Hematopoietic multipotent progenitor cell treated with erythropoietin and hydrocortisone succinate and interleukin-3 and kit ligand, for 4 days (in vitro differentiated cells): ENCODE data around the gene SV2C.
"Not testable (repeated sequence)": the region's sequence is repeated elsewhere in the genome, so short reads cannot be mapped to it uniquely, and the experiment has no call there.

Source experiments
- DNase-seq: peaks from one replicate; pipeline ENCODE4 v3.0.0-alpha.2; 2015

SV2C gene

DNA sequence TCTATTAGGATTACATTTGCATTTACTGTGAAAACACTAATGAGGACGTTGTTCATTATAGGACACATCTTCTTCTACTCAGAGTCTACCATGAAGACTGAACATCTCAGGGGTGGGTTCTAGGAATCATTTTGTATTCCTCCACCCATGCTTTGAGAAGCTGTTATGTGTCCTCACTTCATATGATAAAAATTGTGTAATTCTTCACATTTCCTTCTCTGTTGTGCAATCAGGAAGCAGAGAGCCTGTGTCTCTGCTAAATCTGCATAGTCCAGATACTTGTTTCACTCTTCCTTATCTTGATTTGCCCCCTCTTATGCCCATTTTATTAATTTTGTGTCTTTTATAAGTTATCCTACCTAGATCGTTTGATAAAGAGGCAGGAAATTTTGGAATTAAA, 222.1 kb downstream of the SV2C start:
- DNase-seq: peak; percentile 83

DNA sequence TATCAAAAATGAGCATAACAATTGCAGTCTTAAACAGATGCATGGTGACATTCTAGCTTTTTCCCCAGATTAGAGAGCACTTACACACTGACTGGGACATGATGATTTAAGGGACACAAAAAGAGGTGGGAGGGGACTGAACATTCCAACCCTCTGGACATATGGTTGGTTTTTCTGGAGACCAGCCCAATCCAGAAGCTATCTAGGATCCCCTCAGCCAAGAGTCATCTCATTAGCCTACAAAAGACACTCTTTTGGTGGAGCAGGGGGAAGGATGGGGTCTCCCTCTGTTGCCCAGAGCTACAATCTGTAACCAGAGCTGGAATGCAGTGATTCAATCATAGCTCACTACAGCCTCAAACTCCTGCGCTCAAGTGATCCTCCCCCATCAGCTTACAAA, 222.6 kb downstream of the SV2C start:
- DNase-seq: no peak

DNA sequence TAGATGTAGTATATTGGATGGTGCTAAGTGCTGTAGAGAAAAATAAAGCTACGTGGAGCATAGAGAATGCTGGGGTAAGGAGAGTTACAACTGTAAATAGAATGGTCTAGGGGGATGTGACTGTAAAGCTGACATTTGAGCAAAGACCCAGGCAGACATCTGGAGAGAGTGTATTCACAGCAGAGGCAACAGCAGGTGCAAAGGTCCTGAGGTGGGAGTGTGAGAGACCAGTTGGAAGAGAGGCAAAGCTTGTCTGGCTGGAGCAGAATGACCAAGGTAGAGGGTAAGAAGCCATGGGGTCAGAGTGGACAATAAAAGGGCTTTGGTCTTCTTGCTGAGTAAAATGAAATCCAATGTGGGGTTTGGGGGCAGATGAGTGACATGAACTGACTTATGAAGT, 227.0 kb downstream of the SV2C start:
- DNase-seq: no peak

DNA sequence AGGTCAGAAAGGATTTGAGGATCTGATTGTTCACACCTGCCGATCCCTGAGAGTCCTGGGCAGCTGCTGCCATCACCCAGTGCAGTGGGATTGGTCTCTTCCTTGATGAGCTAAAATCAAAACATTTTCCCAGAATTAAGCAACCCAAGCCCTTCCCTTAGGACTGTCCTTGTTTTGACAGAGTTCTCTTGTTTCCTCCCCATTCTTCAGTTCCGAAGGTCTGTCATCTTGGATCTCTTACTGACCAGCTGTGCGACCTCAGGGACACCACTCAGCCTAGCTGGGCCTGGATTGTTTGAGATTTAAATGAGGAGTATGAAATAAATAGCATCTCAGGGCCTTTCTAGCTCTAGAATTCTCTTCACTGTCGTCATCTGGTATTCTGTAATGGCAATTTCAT, 229.6 kb downstream of the SV2C start:
- DNase-seq: no peak

DNA sequence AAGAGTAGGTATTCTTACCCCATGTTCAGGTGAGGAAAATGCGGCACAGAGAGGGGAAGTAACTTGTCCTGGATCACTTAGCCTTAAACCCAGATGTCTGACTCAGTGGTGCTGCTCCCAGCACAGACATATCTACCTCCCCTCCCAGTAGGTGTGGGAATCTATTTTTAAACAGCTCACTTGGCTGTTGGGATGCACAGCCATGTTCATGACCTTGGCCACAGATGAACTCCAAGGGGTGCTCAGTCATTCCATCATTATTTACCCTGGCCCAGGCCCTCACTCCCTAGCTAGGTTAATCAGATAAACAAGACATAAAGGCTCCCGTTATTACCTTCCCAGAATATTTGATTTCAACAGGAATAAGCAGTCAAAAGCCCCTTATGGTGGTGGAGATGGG, 231.5 kb downstream of the SV2C start:
- no peak for DNase-seq

DNA sequence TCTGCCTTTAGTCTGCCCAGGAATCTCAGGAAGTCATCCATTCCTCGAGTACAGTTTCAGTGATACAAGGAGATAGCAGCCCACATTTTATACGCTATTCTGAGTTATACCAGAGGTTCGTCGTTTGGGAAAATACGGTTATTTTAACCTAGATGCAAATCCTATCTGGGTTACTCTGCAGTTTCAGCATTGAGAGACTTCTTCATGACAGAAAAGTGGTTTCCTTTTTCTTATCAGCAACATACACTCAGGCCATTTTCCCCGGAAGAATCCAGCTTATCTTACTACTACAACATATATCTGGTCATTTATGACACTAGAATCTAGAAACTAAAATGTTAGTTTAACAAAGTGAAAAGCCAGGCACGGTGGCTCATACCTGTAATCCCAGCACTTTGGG, 236.5 kb downstream of the SV2C start:
- DNase-seq: peak; percentile 96

DNA sequence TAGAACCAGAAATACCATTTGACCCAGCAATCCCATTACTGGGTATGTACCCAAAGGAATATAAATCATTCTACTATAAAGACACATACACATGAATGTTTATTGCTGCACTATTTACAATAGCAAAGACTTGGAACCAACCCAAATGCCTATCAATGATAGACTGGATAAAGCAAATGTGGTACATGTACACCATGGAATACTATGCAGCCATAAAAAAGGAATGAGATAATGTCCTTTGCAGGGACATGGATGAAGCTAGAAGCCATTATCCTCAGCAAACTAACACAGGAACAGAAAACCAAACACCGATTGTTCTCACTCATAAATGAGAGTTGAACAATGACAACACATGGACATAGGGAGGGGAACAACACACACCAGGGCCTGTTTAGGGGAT, 240.3 kb downstream of the SV2C start:
- DNase-seq: not testable (repeated sequence)

DNA sequence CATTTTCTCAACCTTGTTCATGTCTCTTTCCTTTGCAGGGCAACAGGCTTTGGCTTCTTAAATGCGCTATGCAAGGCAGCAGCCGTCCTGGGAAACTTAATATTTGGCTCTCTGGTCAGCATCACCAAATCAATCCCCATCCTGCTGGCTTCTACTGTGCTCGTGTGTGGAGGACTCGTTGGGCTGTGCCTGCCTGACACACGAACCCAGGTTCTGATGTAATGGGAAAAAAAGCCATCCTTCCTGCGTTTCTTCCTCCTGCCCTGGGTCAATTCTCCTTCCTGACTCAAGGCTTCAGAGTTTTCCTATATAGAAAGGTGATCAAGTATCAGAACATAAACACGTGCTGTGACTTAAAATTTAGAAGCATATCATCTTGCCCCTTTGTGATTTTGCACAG, 242.1 kb downstream of the SV2C start:
- DNase-seq: no peak

DNA sequence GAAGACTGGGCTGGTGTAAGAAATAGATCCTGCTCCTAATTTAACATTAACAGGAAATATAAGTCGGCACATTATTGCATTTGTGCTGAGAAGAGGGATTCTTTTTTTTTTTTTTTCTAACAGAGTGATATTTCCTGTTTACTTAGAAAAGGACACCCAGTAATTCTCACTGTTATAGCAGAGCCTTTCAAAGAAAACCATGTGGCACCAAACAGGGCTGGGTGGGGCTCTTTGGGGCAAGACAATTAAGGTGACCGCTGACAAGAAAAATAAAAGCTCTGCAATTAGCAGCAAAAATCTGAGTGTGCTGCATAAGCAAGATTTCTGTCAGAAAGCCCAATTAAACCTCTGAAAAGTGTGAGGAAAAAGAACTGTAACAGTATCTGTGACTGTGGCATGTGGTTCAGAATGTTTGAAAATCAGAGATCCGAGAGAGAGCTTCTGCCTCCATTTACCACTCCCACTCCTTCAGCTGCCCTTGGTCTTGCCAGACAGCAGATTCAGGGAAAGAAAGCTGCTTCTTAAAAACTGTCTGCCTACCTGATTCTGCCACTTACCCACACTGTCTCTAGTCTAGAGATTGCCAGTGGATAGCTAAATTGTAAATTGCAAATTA, 242.8 kb downstream of the SV2C start:
- DNase-seq: peak; percentile 47

DNA sequence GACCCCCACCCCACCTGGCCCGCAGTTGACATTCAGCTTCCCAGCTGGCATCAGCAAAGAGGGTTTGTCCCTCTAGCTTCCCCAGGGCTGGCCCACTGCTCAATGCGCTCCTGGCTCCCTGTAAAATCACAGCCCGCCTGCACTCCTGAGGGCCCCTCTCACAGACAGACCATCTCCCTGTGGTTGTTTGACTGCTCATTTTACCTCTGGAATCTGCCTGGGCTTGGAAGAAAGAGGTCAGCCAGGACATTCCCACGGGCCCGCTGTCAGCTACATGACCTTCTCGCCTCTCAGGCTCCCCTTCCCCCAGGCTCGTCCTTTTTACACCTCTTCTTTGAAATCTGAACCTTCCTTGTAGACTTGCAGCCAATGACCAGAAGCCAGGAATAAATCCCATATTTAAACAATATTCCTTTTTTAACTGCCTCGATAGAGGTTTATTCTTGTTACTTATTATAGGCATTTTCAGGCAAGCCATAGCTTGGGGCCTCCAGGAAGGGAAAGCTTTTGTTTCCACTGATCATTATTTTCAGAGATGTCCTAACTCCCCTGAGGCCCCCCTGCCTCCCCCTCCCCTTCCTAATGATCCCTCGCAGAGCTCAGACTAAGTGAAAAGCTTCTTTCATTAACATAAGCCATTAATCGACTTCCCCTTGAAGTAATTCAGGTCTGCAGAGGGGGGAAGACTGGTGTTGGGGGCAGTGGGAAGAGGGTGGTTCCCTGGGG, 243.6 kb downstream of the SV2C start:
- no peak for DNase-seq

DNA sequence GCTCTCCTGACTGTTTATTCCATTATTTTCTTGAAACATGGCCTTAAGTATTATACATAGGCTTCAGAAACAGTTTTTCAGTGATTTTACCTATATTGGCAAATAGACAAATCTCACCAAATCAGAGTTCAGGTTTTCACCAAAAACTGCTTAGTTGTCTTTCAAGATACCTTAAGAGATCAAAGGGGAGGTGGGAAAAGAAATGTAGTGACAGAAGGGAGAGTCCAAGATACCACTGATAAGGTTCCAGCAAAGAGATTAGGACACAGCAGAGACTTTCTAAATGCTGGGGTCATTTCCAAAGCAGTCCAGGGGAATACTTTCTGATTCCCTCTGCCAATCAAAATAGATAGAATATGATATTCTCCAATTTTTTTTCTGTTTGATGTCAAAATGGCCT, 246.2 kb downstream of the SV2C start:
- no peak for DNase-seq

DNA sequence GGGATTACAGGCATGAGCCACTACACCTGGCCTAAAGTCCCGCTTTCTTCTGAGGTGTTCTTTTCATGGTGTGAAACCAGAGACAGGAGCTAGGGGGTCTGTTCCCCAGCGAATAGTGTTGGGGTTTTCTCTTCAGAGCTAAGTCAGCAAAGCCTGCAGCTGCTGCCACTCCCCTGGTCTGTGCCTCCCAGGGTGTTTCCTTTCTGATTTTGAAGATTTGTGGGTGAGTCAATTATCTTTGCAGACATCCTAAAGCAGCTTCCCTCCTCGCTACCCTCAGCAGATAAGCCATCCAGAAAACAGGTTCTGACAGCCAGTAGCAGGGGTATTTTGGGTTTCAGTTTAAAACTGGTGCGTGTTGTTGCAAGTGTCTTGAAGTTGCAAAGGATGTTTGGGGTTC, 247.9 kb downstream of the SV2C start:
- peak; percentile 93 for DNase-seq

DNA sequence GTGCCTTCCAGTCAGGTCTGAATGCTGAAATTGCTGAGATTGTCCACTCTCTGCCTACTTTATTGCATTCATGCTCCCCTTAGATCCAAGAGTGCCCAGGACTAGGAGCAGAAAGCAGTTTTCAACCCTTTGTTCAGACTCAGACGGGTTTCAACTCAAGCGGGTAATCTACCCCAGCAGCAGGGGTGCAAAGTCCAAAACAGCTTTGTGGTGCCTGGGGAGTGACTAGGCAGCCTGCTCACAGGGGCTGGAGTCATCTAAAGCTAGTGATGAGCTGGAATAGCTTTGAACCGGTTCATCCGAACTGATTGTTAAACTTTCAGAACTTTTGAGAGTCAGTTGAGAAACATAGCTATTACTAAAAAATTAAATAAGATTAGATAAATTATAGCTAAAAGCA, 248.9 kb downstream of the SV2C start:
- no peak for DNase-seq

DNA sequence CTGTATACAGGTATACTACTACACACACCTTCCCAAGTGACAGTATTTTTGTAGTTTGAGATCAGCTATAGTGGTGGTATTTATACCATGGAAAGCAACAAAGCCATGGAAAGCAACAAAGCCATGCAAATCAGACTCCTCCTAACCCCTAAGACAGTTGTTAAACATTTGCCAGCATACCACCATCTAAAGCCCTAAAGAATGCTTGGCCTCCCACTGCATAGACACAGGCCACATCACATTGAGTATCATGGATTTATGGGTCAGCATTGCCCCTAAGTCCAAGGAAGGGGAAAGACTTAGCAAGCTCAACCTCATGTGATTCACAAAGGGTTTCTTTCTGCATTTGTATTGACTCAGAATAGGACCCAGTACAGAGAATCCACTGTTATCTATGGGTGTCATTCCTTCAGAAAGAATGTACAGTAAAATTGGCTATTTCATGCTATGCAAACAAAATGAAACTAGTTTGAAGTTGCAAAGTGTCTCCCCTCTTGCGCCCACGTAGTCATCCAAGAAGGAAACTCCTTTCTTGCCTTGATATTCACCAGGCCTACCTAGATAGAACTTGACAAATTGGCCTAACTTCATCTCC, 249.5 kb downstream of the SV2C start:
- DNase-seq: no peak

DNA sequence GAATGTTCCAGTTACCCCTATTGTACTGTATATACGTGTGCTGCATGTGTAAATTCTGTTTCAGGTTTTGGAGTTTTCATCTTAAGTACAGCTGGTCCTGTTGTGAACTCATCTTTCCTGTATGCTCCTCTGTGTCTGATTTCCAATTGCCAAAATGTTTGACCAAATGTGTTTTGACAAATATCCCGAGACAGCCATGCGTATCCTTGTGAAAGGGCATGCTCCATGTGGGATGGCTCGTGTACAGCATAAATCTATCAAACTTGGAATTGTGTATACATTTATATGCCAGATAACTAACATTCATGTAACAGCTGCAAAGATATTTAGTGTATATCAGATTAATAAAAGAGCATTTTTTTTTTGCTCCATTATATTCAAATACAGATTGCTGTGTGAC, 250.4 kb downstream of the SV2C start:
- DNase-seq: no peak

DNA sequence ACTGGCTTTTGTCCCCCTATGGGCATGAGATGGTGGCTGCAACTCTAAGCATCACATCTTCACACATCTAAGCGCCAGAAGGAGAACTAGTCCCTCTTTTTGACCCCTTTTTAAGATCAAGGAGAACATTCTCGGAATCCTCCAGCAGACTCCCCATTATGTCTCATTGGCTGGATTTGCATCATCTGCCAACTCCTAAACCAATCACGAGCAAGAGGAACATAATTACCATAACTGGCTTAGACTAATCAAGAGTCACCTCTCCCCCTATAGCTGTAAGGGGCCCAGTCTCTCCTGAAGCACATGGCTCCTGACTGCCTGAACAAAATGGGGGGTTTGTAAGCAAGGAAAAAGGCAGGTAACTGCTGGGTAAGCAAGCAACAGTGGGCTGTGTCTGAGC, 251.4 kb downstream of the SV2C start:
- DNase-seq: no peak

DNA sequence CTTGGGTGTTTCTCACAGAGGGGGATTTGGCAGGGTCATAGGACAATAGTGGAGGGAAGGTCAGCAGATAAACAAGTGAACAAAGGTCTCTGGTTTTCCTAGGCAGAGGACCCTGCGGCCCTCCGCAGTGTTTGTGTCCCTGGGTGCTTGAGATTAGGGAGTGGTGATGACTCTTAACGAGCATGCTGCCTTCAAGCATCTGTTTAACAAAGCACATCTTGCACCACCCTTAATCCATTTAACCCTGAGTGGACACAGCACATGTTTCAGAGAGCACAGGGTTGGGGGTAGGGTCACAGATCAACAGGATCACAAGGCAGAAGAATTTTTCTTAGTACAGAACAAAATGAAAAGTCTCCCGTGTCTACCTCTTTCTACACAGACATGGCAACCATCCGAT, 252.3 kb downstream of the SV2C start:
- DNase-seq: not testable (repeated sequence)

DNA sequence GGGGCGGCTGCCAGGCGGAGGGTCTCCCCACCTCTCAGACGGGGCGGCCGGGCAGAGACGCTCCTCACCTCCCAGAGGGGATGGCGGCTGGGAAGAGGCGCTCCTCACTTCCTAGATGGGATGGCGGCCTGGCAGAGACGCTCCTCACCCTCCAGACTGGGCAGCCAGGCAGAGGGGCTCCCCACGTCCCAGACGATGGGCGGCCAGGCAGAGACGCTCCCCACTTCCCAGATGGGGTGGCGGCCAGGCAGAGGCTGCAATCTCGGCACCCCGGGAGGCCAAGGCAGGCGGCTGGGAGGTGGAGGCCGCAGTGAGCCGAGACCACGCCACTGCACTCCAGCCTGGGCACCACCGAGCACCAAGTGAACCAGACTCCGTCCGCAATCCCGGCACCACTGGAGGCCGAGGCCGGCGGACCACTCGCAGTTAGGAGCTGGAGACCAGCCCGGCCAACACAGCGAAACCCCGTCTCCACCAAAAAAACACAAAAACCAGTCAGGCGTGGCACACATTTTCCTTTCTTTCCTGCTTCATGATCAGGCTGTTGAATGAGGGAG, 253.1 kb downstream of the SV2C start:
- not testable (repeated sequence) for DNase-seq

DNA sequence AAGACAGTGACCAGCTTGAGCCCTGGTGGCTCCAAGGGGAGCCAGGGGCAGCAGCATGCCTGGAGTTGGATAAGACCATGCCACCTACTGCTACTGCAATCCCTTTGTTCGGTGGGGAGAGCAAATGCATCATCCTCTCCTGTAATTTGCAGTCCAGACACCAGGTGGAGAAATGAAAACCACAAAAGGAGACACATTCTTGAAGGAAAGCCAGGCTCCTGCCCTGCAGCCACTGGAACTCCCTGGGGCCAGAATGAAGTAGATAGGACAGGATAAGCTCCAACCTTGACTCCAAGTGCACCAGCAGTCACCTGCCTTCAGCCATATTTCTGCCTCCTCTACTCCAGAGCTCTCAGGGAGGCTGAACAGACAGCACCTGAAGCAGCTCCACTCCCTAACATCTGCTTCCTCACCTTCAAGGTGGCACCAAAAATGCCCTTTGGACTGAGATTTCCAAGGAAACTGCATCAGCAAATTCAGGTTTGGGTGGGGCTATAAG, 254.8 kb downstream of the SV2C start:
- DNase-seq: peak; percentile 87

DNA sequence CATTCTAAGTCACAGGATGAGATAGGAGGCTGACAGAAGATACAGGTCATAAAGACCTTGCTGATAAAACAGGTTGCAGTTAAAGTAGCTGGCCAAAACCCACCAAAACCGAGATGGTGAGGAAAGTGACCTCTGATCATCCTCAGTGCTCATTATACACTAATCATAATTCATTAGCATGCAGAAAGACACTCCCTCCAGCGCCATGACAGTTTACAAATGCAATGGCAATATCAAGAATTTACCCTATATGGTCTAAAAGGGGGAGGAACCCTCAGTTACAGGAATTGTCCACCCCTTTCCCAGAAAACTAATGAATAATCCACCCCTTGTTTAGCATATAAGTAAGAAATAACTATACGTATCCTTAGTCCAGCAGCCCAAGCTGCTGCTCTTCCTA, 256.7 kb downstream of the SV2C start:
- DNase-seq: no peak

DNA sequence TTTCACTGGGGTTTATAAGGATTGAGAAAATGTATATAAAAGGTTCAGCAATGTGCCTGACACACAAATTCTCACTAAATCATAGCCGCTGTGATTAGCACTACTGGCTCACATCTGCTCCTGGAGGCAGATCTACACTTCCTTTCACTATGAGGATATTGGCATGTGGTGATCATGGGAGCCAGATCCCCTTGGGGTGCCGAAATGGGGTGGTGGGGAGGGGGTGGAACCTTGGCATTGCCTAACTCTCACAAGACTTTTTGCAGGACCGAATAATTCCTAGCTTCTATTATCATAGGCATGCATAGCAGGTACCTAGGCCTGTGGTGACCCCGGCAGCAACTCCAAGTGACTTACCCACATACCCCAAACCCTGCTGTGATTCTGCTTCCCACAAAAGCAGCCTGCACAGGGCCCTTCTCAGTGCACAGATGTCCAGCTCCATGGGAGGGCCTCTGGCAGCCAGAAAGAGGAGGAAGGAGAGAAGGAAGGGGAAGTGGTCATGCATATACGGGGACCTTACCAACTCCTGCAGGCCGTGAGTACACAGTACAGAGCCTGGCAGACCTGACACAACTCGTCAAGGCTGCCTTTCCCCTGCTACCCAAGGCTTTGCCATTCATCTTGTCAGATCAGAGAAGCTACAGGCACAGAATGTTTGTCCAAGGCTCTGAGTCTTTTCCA, 258.6 kb downstream of the SV2C start:
- DNase-seq: peak; percentile 68

DNA sequence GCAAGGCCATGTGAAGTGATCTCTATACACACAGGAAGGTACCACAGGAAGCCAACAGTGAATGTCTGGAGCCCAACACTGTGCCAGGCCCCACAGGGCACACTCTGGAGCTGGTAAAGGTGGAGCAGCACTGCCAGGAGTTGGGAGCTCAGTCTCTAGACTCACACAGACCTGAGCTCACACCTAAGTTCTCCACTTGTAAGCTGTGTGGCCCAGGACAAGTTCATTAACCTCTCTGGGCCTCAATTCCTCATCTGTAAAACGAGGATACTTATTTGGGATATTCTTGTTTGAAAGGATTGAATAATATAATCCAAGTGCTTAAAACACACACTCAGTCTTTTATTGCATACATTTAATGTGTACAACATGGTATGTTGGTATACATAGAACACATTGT, 259.3 kb downstream of the SV2C start:
- DNase-seq: no peak

DNA sequence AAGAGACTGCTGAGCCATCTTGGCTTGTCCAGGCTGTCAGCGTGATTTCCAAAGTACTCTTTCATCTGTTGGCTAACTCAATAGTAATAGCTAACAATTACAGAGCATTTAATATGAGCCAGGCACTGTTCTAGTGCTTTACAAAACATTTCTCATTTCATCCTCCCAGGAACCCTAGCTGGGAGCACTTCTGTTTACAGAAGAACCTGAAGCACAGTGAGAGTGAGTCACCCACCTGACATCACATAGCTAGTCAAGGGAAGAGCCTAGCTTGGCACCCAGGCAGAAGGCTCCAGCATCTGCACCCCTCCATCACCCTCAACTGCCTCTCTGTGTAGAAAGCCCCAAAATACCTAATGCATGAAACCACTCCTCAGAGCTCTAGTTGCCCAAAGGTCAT, 262.4 kb downstream of the SV2C start:
- no peak for DNase-seq

DNA sequence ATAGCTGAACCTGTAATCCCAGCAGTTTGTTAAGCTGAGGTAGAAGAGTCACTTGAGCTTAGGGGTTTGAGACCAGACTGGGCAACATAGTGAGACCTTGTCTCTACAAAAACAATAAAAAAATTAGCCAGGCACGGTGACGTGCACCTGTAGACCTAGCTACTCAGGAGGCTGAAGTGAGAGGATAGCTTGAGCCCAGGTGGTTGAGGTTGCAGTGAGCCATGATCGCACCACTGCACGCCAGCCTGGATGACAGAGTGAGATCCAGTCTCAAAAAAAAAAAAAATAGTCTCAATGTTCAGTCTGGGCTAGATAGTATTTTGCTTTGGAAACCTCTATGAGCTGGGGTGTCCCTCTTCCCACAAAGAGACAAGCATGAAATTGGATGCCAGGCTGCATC, 268.0 kb downstream of the SV2C start:
- no peak for DNase-seq
